SK-N-MC (cell line): ENCODE data around the gene TIGD3.

Source experiments
- EZH2 ChIP-seq: fragments of 200-600 bp; sonication (generic); IDR thresholded peaks from one replicate; pipeline ENCODE4 v1.6.1; 2017; ENCODE audit warnings: antibody characterized with exemption
- POLR2AphosphoS5 ChIP-seq: IDR thresholded peaks from 2 replicates; pipeline ENCODE4 v1.6.1; 2012; ENCODE audit warnings: mild to moderate bottlenecking, low read depth, low read length, borderline replicate concordance

DNA sequence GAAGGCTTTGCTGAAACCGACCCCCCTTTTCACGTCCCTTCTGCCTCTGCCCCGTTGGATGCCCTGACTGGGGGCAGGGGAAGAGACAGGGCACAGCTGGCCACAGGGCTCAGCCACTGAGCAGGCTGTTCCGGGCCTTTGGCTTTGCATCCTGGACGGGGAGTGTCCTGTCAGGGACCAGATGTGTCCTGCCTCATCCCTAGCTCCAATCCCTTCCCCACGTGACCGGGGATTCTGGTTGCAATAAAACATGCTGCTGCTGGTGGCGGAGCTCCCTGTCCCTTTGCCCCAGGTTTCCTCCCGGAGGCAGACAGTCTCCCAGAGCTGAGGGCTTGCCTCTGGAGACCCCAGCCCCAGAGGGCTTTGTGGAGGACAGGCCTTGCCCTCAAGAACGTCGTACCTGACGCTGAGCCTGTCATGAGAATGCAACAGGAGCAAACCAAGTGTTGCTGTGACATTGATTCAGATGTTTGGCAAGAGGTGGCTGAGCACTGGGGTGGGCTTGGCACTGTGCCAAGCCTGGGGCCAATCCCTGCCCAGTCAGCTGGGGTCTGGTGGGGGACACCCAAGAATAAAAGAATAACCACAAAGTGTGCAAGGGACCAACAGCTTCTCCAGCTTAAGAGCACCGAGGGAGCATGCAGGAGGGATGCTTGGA is 32.6 kb upstream of the TIGD3 start:
- TF ChIP-seq EZH2 (no peak), POLR2AphosphoS5 (no peak)
